K562 (cell line): ENCODE results near the gene VPS37D. TPM values are rescaled to one million over a fixed set of nuclear protein-coding genes. Genes with fewer than 3 reads are reported as not detected.

ENCODE experiments used
- ARID2 ChIP-seq: fragments of 450-650 bp; IDR thresholded peaks from 2 replicates; pipeline ENCODE4 v1.6.1; 2017; ENCODE audit warnings: antibody characterized with exemption, mild to moderate bottlenecking
- ATF7 ChIP-seq: fragments of 450-650 bp; IDR thresholded peaks from 2 replicates; pipeline ENCODE4 v1.7.1; 2014; ENCODE audit warnings: mild to moderate bottlenecking, moderate library complexity
- CSDE1 ChIP-seq, 2 experiments: fragments of 450-650 bp; IDR thresholded peaks; 2 replicates each; pipeline ENCODE4 v1.6.1; 2016; ENCODE audit warnings: mild to moderate bottlenecking in 1 of 2
- DPF2 ChIP-seq: fragments of 450-650 bp; IDR thresholded peaks from 2 replicates; pipeline ENCODE4 v1.6.1; 2016
- FOSL1 ChIP-seq: fragments of 200-800 bp; sonication (Bioruptor generic); conservative IDR thresholded peaks from 2 replicates; pipeline ENCODE4 v1.6.1; 2016; ENCODE audit warnings: missing genetic modification characterization, missing compliant biosample characterization
- FOXA1 ChIP-seq: fragments of 450-650 bp; IDR thresholded peaks from 2 replicates; pipeline ENCODE4 v1.6.1; 2016; ENCODE audit warnings: mild to moderate bottlenecking, borderline replicate concordance
- FOXJ3 ChIP-seq: sonication (generic); formaldehyde crosslinking; IDR thresholded peaks from 2 replicates; pipeline ENCODE4 v1.4.0; 2020; ENCODE audit warnings: mild to moderate bottlenecking, missing genetic modification reagents
- HDGF ChIP-seq: fragments of 450-650 bp; IDR thresholded peaks from 2 replicates; pipeline ENCODE4 v1.6.1; 2016
- KHSRP ChIP-seq: fragments of 450-650 bp; IDR thresholded peaks from 2 replicates; pipeline ENCODE4 v1.6.1; 2017
- MXI1 ChIP-seq: IDR thresholded peaks from 2 replicates; pipeline ENCODE4 v1.6.1; 2011; ENCODE audit warnings: low read depth, mild to moderate bottlenecking, improper control_type of control experiment, low read length
- MYBL2 ChIP-seq, 2 experiments: fragments of 450-650 bp in 1 of 2; sonication (generic) in 1 of 2; formaldehyde crosslinking in 1 of 2; IDR thresholded peaks; 2 replicates each; pipeline versions ENCODE4 v1.6.1 to v1.8.1; 2017 to 2022; ENCODE audit warnings: borderline replicate concordance in 1 of 2, inconsistent platforms in 1 of 2, low read depth in 1 of 2, mild to moderate bottlenecking in 1 of 2, missing genetic modification reagents in 1 of 2, moderate library complexity in 1 of 2
- TBP ChIP-seq: optimal IDR thresholded peaks from 2 replicates; pipeline ENCODE3; 2011; ENCODE audit warnings: low read depth, low read length, improper control_type of control experiment
- ZBED1 ChIP-seq: IDR thresholded peaks from 2 replicates; pipeline ENCODE4 v1.6.1; 2014
- ZEB2 ChIP-seq: fragments of 450-650 bp; IDR thresholded peaks from 2 replicates; pipeline ENCODE4 v1.6.1; 2016
- ZNF124 ChIP-seq: sonication (generic); formaldehyde crosslinking; IDR thresholded peaks from 2 replicates; pipeline ENCODE4 v1.8.1; 2022; ENCODE audit warnings: missing genetic modification reagents
- ZNF175 ChIP-seq: fragments of 200-800 bp; sonication (Bioruptor generic); IDR thresholded peaks from 2 replicates; pipeline ENCODE4 v1.6.1; 2016; ENCODE audit warnings: low read depth, mild to moderate bottlenecking, missing genetic modification characterization, missing compliant biosample characterization
- ZNF282 ChIP-seq: sonication (generic); formaldehyde crosslinking; IDR thresholded peaks from 2 replicates; pipeline ENCODE4 v1.8.1; 2023; ENCODE audit warnings: missing genetic modification reagents
- ZNF551 ChIP-seq: fragments of 250-450 bp; sonication (Bioruptor Pico); IDR thresholded peaks from 2 replicates; pipeline ENCODE4 v1.5.0; 2021; ENCODE audit warnings: mild to moderate bottlenecking, moderate library complexity
- ZNF778 ChIP-seq: fragments of 450-650 bp; formaldehyde crosslinking; IDR thresholded peaks from 2 replicates; pipeline ENCODE4 v1.4.0; 2020; ENCODE audit warnings: mild to moderate bottlenecking, moderate library complexity
- polyA plus RNA-seq, 8 experiments: library from polyadenylated mRNA; depleted of rRNA in 4 of 8; stranded (reverse) in 5 of 8; unstranded in 3 of 8; fragments of >200 nt; fragmentation: Nextera tagmentation in 2 of 8; fragmentation: Illumina TruSeq in 1 of 8; extraction: Ambion mirVana in 2 of 8; extraction: Trizol in 1 of 8; gene quantifications; 2 replicates each; pipeline versions ENCODE4 v1.2.1 to v1.2.3, GENCODE V29; 2011 to 2014; ENCODE audit warnings: inconsistent platforms in 1 of 8, missing spikeins in 1 of 8
- total RNA-seq, 7 experiments: library from RNA; depleted of rRNA in 6 of 7; stranded (reverse); fragments of >200 nt in 6 of 7; fragmentation: Illumina TruSeq in 2 of 7; extraction: Trizol in 2 of 7; gene quantifications; 2 replicates each; pipeline versions ENCODE4 v1.2.1 to v1.2.3, GENCODE V29; 2011 to 2021; ENCODE audit warnings: low replicate concordance in 1 of 7
- TF ChIP-seq, protein P1 (sequence below): fragments of 200-800 bp; sonication (Bioruptor generic); IDR thresholded peaks from 2 replicates; pipeline ENCODE4 v1.6.1; 2016; ENCODE audit warnings: missing genetic modification characterization, missing compliant biosample characterization
- TF ChIP-seq, protein P2 (sequence below): fragments of 250-450 bp; sonication (Bioruptor Pico); IDR thresholded peaks from 2 replicates; pipeline ENCODE4 v1.5.0; 2021

VPS37D gene
- total and polyA plus RNA-seq, 9 of the 15 experiments (the other 6 are each of a cell fraction or from before 2014, with no cell fraction given): 0.25 to 2.3 (median 1.0) TPM; not detected in 3

DNA sequence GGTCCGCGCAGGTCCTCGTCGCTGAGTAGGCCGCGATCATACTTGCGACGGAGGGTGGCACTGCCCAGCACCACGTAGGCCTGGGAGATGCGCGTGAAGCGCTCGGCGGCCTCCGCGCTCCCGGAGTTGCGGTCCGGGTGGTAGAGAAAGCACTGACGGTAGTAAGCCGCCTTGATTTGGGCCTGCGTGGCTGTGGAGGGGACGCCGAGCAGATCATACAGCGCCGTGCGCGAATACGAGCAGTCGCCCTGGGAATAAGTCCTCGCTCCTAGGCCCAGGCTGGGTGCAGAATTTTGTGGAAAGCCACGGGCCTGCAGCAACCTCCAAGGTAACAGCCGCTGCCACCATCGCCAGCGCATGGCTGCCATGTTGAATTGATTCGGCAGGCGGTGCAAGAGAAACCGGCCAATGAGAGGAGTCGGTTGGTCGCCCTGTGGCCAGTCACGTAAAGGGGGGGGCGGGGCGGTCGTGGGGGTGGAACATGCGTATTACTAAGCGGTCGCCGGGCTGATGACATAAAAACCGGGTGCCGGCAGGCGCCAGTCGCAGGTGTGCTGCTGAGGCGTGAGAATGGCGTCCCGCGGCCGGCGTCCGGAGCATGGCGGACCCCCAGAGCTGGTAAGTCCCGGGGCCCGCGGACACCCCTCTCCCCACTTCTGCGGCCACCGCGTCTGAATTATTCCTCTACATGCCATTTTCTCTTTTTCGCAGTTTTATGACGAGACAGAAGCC is 15.6 kb downstream of the VPS37D start, which contains the start of the genes BUD23 and DNAJC30 (continued):
- TF ChIP-seq, protein P1, sequence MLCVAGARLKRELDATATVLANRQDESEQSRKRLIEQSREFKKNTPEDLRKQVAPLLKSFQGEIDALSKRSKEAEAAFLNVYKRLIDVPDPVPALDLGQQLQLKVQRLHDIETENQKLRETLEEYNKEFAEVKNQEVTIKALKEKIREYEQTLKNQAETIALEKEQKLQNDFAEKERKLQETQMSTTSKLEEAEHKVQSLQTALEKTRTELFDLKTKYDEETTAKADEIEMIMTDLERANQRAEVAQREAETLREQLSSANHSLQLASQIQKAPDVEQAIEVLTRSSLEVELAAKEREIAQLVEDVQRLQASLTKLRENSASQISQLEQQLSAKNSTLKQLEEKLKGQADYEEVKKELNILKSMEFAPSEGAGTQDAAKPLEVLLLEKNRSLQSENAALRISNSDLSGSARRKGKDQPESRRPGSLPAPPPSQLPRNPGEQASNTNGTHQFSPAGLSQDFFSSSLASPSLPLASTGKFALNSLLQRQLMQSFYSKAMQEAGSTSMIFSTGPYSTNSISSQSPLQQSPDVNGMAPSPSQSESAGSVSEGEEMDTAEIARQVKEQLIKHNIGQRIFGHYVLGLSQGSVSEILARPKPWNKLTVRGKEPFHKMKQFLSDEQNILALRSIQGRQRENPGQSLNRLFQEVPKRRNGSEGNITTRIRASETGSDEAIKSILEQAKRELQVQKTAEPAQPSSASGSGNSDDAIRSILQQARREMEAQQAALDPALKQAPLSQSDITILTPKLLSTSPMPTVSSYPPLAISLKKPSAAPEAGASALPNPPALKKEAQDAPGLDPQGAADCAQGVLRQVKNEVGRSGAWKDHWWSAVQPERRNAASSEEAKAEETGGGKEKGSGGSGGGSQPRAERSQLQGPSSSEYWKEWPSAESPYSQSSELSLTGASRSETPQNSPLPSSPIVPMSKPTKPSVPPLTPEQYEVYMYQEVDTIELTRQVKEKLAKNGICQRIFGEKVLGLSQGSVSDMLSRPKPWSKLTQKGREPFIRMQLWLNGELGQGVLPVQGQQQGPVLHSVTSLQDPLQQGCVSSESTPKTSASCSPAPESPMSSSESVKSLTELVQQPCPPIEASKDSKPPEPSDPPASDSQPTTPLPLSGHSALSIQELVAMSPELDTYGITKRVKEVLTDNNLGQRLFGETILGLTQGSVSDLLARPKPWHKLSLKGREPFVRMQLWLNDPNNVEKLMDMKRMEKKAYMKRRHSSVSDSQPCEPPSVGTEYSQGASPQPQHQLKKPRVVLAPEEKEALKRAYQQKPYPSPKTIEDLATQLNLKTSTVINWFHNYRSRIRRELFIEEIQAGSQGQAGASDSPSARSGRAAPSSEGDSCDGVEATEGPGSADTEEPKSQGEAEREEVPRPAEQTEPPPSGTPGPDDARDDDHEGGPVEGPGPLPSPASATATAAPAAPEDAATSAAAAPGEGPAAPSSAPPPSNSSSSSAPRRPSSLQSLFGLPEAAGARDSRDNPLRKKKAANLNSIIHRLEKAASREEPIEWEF (CRISPR knock-in tag): no peak
- TF ChIP-seq ZNF124 (CRISPR knock-in tag) (no peak), FOSL1 (peak; percentile 41; the same call in 1 of the 2 replicates), ZBED1 (no peak), ATF7 (peak; percentile 65; the same call in 1 of the 2 replicates), ZNF551 (CRISPR knock-in tag) (no peak), CSDE1 (IDR thresholded peaks at IDR 0.05) (peak in 1 of 2 experiments; percentile 74; a peak in 2 of 4 replicates), ZNF778 (CRISPR knock-in tag) (no peak), HDGF (no peak), FOXA1 (no peak), DPF2 (no peak), ZEB2 (no peak), KHSRP (peak; percentile 79), TBP (peak; percentile 95), ZNF282 (no peak), MXI1 (peak; percentile 94), FOXJ3 (CRISPR knock-in tag) (no peak), ARID2 (no peak), MYBL2 (IDR thresholded peaks at IDR 0.05; ENCODE audit: low read depth) (no peak; the same call in 1 of the 2 replicates), MYBL2 (CRISPR knock-in tag; IDR thresholded peaks at IDR 0.05; ENCODE audit: borderline replicate concordance) (no peak), ZNF175 (CRISPR knock-in tag) (no peak)
- TF ChIP-seq, protein P2, sequence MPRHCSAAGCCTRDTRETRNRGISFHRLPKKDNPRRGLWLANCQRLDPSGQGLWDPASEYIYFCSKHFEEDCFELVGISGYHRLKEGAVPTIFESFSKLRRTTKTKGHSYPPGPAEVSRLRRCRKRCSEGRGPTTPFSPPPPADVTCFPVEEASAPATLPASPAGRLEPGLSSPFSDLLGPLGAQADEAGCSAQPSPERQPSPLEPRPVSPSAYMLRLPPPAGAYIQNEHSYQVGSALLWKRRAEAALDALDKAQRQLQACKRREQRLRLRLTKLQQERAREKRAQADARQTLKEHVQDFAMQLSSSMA (CRISPR knock-in tag): 0 out of 2 replicates have a peak, but pooled peaks have one; percentile 62
